ENCODE results near the gene FASTK. TPM values are rescaled to one million over a fixed set of nuclear protein-coding genes. Genes with fewer than 3 reads are reported as not detected.

Gene FASTK
- total RNA-seq, 3 donors from 2014 or later: 78.6 to 122 (median 98.5) TPM

GRCh38 chr7:151120896-151121295 is 40.3 kb upstream of the FASTK start:
- DNase-seq (no peak), ATAC-seq (no peak)
- intact Hi-C loops (cut with DNase I, micrococcal nuclease): loop anchor here in 1 of 2 donors (5.0 kb wide), 1 partner anchor 51 kb away; no protein-coding TSS in a partner anchor
- H3K4me3 ChIP-seq: no peak overlapping the region
- peaks cover 9% of the 10 kb centered on the region for H3K36me3 ChIP-seq (ENCODE audit: low read depth)
- H3K4me1 ChIP-seq (ENCODE audit: low read depth): peaks cover 9% of the 10 kb centered on the region
- no peaks in the 10 kb centered on the region for H3K9me3 ChIP-seq
- TF ChIP-seq CTCF (IDR thresholded peaks at IDR 0.05): no peak

- ATAC-seq (no peak), DNase-seq (no peak)
- Histone ChIP-seq H3K4me3 (no peak overlapping the region), H3K9me3 (no peaks in the 10 kb centered on the region), H3K36me3 (ENCODE audit: low read depth) (peaks cover 9% of the 10 kb centered on the region), H3K4me1 (ENCODE audit: low read depth) (peaks cover 6% of the 10 kb centered on the region)
- intact Hi-C loops (cut with DNase I, micrococcal nuclease): loop anchor here in 1 of 2 donors (5.0 kb wide), 1 partner anchor 52 kb away; no protein-coding TSS in a partner anchor
- TF ChIP-seq CTCF (IDR thresholded peaks at IDR 0.05): no peak
Measured at GRCh38 chr7:151119902-151120301, 39.3 kb upstream of the FASTK start.

GRCh38 chr7:151119055-151119415 is 38.4 kb upstream of the FASTK start:
- Histone ChIP-seq H3K4me1 (ENCODE audit: low read depth) (peaks cover 8% of the 10 kb centered on the region), H3K36me3 (ENCODE audit: low read depth) (peaks cover 9% of the 10 kb centered on the region), H3K4me3 (no peak overlapping the region), H3K9me3 (no peaks in the 10 kb centered on the region)
- ATAC-seq: no peak
- no peak for DNase-seq
- TF ChIP-seq CTCF (IDR thresholded peaks at IDR 0.05): no peak
- intact Hi-C loops (cut with DNase I, micrococcal nuclease): no loop called here

GRCh38 chr7:151118108-151119054 is 37.8 kb upstream of the FASTK start:
- peaks cover 12% of the 10 kb centered on the region for H3K4me1 ChIP-seq (ENCODE audit: low read depth)
- no peak for TF ChIP-seq CTCF (IDR thresholded peaks at IDR 0.05)
- ATAC-seq (no peak), DNase-seq (peak in 1 of 3 donors; percentile 25)
- H3K4me3 ChIP-seq: no peak overlapping the region
- peaks cover 9% of the 10 kb centered on the region for H3K36me3 ChIP-seq (ENCODE audit: low read depth)
- intact Hi-C loops (cut with DNase I, micrococcal nuclease): no loop called here
- no peaks in the 10 kb centered on the region for H3K9me3 ChIP-seq

- intact Hi-C loops (cut with DNase I, micrococcal nuclease): no loop called here
- DNase-seq: peak in 1 of 3 donors; percentile 30
- H3K36me3 ChIP-seq (ENCODE audit: low read depth): peaks cover 9% of the 10 kb centered on the region
Measured at GRCh38 chr7:151117565-151117964, 37.0 kb upstream of the FASTK start.

More at GRCh38 chr7:151117565-151117964, 37.0 kb upstream of the FASTK start:
- Histone ChIP-seq H3K9me3 (no peaks in the 10 kb centered on the region), H3K4me1 (ENCODE audit: low read depth) (peaks cover 14% of the 10 kb centered on the region), H3K4me3 (no peak overlapping the region)
- no peak for ATAC-seq
- no peak for TF ChIP-seq CTCF (IDR thresholded peaks at IDR 0.05)

Measured in mucosa of descending colon (tissue), 3 donors.